GM15510 (cell line): ENCODE results near the gene TMEM132E.

Source experiments
- POLR2A ChIP-seq: IDR thresholded peaks from 3 replicates; pipeline ENCODE4 v1.6.1; 2011; ENCODE audit warnings: borderline replicate concordance; ENCODE audit not compliant: insufficient read length; ENCODE audit errors: extremely low read depth

TMEM132E gene

DNA sequence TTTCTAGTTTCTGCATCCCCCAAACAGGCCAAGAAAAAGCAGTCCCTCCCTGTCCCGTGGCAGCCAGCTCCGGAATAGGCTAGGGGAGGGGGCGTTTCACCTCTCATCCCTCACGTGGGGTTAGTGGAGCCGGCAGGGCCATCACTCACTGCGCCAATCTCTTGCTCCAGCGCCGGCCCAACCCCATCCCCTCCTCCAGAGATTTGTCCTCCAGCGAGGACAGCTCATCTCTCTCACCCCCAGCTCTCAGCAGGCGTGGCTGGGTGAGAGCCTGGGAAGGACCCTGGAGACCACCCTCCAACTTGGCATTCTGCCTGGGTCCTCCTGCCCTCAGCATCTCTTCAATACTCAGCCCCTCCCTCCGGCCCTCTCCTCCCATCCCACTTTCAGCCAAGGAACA is 74.1 kb downstream of the TMEM132E start:
- TF ChIP-seq POLR2A: no peak

DNA sequence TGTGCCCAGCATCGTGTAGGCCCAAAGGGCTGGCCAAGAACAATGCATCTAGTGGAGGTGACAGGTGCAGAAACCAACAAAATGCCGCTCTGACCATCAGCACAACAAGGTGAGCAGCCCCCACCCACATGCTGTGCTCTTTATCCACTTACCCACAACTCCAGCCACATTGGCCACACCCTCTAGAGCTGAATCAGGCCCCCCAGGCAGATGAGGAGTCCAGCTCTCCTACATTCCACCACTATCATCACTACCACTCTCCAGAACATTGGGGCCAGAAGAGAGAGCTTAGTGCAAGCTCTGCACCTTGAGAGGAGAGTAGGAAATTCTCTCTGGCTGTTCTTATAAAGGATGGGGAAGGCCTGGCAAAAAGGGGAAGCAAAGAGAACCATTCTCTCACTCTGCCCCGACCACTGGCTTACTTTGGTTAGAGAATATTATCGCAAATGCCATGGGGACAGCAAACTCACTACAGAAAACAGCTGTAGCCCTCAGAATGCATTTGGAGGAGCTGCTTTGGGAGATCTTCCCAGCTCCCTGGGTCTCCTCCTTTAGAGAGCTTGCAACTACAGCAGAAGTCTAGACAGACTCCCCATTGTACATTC is 75.0 kb downstream of the TMEM132E start:
- TF ChIP-seq POLR2A: no peak

DNA sequence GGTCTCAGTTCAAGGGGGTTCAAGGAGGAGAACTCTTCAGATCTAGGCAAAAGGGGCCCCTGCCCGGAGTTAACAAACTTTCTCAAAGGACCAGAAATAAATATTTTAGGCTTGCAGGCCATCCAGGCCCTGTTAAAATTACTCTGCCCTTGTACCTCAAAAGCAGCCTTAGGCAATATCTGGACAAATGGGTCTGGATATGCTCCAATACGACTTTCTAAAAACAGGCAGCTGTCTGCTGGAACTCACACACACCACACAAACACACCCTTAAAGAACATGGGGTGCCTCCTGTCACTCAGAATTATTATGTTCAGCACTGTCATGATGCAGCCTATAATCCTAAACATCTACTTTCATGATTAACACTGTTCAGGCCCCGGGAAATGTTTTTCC is 75.5 kb downstream of the TMEM132E start:
- no peak for TF ChIP-seq POLR2A

DNA sequence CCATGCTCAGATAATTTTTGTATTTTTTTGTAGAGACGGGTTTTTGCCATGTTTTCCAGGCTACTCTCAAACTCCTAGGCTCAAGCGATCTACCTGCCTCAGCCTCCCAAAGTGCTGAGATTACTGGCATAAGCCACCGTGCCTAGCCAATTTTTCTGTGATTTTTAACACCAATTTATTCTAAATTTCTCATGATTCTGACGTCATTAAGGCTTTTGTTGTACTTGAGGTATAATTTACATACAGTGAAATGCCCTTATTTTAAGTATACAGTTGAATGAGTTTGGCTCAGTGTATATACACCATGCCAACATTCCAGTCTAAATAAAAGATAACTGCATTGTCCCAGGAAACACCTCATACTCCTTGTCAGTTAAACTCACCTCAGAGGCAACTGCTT is 77.4 kb downstream of the TMEM132E start:
- no peak for TF ChIP-seq POLR2A

DNA sequence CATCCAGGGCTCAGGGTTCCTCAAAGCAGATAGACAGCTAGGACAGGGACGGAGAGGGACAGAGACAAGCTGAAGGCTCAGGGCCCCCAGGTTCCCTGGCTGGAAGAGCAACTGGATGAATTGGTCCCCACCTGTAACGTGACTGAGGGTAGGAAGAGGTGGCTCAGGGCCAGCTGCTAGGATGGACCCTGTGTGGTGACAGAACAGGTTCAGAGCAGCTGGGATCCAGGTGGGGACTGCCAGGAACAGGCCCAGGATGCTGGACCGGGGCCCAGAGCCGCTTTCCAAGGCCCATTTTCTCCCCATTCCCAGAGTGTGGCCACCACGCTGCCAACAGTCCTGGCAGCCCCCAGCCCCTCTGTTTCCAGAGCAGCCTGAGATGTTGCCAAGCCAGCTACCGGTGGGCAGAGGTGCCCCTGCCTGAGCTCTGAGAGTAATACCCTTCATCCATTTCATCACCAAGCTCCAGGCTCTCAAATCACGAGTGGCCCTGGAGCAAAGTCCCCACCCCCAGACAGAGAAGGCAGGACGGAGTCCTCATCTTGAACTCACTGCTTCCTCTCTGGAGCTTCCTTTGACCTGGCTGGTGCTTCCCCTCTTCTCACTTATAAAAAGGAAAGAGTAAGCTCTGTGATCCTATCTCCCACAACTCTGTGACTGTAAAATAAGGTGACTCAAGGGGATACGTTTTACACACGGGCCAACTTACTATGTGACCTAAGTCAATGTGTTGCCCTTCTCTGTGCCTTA is 79.6 kb downstream of the TMEM132E start:
- TF ChIP-seq POLR2A: no peak

DNA sequence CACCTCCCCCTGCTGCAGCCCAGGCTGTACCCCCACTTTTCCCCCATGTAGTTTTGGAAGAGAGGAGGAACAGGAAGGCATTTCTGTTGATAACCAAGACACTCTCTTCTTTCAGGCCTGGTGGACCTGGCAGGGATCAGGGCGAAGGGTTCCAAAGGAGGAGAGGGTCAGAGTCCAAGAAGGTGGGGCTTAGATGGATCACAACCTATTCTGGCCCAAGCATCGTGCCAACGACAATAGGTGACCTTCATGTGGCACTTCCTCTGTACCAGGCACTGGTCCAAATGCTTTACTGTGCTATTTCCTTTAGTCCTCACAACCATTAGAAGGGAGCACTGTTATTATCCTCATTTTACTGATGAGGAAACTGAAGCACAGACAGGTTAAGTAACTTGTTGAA is 84.3 kb downstream of the TMEM132E start:
- TF ChIP-seq POLR2A: no peak

DNA sequence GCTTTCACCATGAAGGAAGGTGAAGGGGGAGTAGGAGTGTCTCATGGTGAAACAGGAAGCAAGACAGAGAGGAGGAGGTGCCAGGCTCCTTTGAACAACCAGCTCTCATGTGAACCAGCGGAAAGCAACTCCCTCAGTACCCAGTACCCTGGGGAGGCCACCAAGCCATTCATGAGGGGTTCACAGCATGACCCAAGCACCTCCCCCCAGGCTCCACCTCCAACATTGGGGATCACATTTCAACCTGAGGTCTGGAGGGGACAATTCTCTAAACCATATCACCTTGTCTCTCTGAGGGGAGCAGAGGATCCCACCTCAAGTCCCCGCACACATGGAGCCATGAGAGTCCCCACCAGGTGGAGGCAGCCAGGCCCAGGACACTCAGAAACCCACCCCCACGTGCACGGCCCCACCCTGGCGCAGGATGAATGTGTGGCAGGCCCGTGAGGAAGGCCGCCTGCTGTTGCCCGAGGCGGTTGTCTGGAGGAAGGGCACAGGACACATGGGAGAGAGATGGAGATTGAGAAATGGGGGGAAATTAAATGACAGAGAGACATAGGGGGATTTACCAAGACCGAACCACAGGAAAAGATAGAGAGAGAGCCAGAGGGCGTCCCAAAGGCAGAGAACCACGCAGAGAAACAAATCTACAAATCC is 85.9 kb downstream of the TMEM132E start:
- no peak for TF ChIP-seq POLR2A

DNA sequence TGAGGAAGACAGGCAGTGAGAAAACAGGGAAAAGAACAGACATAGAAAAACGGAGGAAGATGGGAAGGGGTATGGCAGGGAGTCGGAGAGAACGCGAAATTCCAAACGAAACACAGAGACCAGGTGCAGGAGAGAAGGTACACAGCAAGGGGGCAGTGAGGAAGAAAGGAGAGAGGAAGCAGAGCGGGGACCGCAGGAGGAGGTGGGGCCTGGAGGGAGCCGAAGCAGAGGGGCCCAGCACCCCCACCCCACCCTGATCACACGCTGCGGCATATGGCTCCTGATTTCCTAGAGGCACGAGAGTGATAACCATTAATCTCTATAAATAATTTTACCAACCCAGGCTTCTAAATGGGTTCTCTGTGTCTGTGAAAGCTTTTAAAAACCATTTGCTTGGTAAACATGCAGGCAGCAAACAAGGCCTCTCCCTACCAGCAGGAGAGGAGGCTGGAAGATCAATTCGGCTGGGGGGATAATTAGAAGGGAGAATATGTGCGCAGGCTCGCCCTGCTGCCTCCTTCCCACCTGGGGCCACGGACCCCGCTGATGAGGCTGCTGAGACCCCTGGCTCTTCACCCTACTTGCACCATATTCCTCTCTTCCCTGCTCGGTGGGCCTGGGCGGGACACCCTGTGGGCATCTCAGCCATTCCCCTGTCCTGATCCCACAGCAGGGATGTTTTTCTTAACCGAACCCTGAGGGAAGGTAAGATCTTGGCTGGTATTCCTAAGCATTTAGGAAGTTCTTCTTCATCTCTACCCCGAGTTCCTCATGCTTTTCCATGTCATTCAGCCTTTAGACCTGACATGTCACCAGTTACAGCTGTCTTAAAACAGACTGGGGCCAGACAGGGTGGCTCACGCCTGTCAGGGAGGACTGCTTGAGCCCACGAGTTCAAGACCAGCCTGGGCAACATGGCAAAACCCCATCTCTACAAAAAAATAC is 86.7 kb downstream of the TMEM132E start:
- TF ChIP-seq POLR2A: no peak

DNA sequence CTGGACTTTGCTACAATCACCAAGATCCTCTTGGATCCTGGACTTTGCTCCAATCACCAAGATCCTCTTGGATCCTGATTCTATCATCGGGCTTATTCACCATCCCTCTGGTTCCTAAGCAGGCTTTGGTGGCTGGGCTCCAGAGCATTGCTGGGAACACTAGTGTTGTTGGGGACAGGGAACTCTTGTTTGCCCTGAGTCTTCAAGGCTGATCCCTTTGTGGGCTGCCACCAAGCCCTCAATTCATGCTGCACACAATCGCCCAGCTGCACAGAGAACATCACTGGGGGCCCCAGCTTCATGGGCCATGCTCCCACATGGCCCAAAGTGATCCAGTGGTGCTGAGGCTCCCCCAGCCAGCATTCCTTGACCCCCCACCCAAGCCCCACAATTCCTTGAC is 88.3 kb downstream of the TMEM132E start:
- no peak for TF ChIP-seq POLR2A

DNA sequence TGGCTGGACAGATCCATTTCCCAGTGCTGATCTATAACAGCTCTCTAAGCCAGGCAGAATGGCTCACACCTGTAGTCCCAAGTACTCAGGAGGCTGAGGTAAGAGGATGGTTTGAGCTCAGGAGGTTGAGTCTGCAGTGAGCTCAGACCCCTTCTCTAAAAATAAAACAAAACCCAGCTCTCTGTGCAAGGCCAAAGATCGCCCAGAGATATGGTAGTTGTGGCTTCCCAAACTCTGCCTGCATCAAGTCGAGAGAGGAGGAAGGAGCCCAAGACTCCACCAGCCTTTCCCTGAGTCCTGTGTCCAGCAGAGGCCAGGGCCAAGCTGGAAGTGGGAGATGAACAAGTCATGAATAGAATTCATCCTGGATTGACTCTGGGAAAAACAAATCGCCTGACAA is 88.8 kb downstream of the TMEM132E start:
- no peak for TF ChIP-seq POLR2A

DNA sequence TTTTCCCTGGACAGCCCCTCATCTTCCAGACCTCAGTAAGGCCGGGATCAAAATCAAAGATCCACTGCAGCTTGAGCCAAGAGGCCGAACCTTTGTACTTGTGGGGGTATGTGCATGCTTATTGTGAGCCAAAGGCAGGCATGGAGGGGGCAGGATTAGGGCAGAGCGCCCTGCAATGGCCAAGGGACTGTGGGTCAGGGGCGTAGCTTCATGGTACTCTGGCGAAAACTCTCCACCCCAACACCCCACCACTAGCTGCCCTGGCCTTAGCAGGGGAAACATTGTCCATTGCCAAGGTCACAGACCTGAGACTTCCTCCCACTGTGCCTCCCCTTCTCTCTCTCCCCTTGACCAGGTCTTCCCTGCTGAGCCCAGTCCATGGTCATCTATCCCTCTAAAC is 90.1 kb downstream of the TMEM132E start:
- no peak for TF ChIP-seq POLR2A

DNA sequence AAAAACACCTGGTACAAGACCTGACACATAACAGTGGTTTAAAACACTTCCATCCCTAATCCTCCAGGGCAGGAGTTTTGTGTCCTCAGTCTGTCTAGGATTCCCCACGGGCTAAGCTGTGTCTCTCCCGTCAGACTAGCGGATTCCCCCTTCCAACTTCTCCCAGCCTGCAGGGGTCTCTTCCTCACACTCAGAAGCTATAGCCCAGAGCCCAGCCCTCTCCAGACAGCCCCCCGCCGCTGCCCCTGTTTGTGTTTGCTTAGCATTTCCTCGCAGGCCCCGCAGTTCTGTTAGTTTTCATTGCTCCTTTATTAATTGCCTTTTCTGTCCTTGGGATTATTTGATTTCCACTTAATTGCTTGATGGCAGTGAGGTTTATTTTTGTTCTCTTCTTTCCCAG is 91.2 kb downstream of the TMEM132E start:
- TF ChIP-seq POLR2A: no peak

DNA sequence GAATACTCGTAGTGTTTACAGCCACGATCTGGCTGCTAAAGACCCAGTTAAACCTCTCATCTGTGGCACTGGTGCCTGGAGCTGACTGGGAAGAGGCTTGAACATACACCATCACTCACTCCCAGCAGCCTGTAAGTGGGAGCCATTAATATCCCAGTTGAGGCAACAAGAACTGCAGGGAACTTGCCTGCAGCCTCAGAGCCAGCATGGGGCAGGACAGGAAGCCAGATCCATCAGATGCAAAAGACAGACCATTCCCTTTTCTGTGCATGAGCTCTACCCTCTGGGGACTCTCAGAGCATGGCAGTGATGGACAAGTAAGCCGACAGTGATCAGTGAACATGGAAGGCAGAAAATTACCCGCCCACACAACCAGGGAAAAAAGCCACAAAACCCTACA is 91.8 kb downstream of the TMEM132E start:
- no peak for TF ChIP-seq POLR2A

DNA sequence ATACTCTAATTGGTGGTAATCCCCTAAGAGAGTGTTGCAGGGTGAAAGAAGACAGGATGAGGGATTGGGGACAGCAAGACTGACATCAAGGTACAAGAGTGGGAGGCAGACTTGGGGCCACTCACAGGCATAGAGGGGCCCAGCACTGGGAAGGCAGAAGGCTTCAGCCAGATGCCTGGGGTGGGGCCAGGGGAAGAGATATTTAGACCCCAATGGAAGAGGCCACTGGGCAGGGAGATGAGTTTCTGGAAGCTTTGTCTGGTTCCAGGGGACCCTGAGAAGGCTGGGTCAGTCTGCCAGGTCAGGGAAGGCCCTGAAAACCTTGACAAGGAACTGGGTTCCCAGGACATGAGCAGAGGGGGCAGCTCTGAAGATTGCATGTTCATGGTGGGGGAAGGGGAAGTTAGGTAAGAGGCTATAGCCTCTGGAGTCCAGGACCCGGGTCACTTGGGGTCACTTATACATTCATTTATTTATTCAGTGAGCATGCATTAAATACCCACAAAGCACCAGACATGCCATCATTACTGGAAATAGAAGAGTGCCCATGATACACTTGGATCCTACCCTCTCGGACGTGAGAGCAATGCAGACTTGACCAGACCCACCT is 92.9 kb downstream of the TMEM132E start:
- no peak for TF ChIP-seq POLR2A
